Measurements from ENCODE around the gene SLC22A12.

Gene SLC22A12

GRCh38 chr11:64598797-64599697, 8.0 kb downstream of the SLC22A12 start:
- peaks cover 5% of the 10 kb centered on the region for H3K4me1 Mint-ChIP-seq

GRCh38 chr11:64599698-64600211, 8.7 kb downstream of the SLC22A12 start:
- H3K27ac Mint-ChIP-seq: no peak overlapping the region
- no peak overlapping the region for H3K4me3 Mint-ChIP-seq
- H3K9me3 Mint-ChIP-seq: no peaks in the 10 kb centered on the region
- no peak for TF ChIP-seq CTCF (IDR thresholded peaks at IDR 0.05)
- H3K4me1 Mint-ChIP-seq: peaks cover 8% of the 10 kb centered on the region
- no peak for DNase-seq
- peaks cover 9% of the 10 kb centered on the region for H3K27me3 Mint-ChIP-seq (ENCODE audit: low read depth, poor library complexity)
- H3K36me3 Mint-ChIP-seq (ENCODE audit: low read depth): no peaks in the 10 kb centered on the region

More at GRCh38 chr11:64598797-64599697, 8.0 kb downstream of the SLC22A12 start:
- H3K27me3 Mint-ChIP-seq (ENCODE audit: low read depth, poor library complexity): peaks cover 6% of the 10 kb centered on the region
- no peak for TF ChIP-seq CTCF (IDR thresholded peaks at IDR 0.05)
- no peak for DNase-seq
- H3K27ac Mint-ChIP-seq: no peak overlapping the region
- H3K36me3 Mint-ChIP-seq (ENCODE audit: low read depth): no peaks in the 10 kb centered on the region
- H3K9me3 Mint-ChIP-seq: no peaks in the 10 kb centered on the region
- no peak overlapping the region for H3K4me3 Mint-ChIP-seq

- H3K9me3 Mint-ChIP-seq: no peaks in the 10 kb centered on the region
- no peak for TF ChIP-seq CTCF (IDR thresholded peaks at IDR 0.05)
- H3K4me3 Mint-ChIP-seq: no peak overlapping the region
- H3K36me3 Mint-ChIP-seq (ENCODE audit: low read depth): no peaks in the 10 kb centered on the region
- H3K27ac Mint-ChIP-seq: no peak overlapping the region
- H3K4me1 Mint-ChIP-seq: peaks cover 10% of the 10 kb centered on the region
- DNase-seq: no peak
- H3K27me3 Mint-ChIP-seq (ENCODE audit: low read depth, poor library complexity): peaks cover 13% of the 10 kb centered on the region
These were observed 9.4 kb downstream of the SLC22A12 start for GRCh38 chr11:64600281-64600992.

- no peak for DNase-seq
- no peaks in the 10 kb centered on the region for H3K9me3 Mint-ChIP-seq
- TF ChIP-seq CTCF (IDR thresholded peaks at IDR 0.05): no peak
- no peak overlapping the region for H3K27ac Mint-ChIP-seq
- peaks cover 12% of the 10 kb centered on the region for H3K27me3 Mint-ChIP-seq (ENCODE audit: low read depth, poor library complexity)
- H3K36me3 Mint-ChIP-seq (ENCODE audit: low read depth): no peaks in the 10 kb centered on the region
- H3K4me3 Mint-ChIP-seq: no peak overlapping the region
- peaks cover 15% of the 10 kb centered on the region for H3K4me1 Mint-ChIP-seq
These were observed 10.8 kb downstream of the SLC22A12 start for GRCh38 chr11:64601605-64602465.

GRCh38 chr11:64602466-64603070, 11.5 kb downstream of the SLC22A12 start:
- Mint-ChIP-seq H3K27me3 (ENCODE audit: low read depth, poor library complexity) (peaks cover 8% of the 10 kb centered on the region), H3K4me3 (no peak overlapping the region), H3K27ac (no peak overlapping the region), H3K4me1 (peaks cover 15% of the 10 kb centered on the region), H3K36me3 (ENCODE audit: low read depth) (no peaks in the 10 kb centered on the region), H3K9me3 (no peaks in the 10 kb centered on the region)
- no peak for DNase-seq
- no peak for TF ChIP-seq CTCF (IDR thresholded peaks at IDR 0.05)
